Retinal pigment epithelial cell (primary cell): ENCODE data around the gene MAP3K6.
A peak's percentile ranks its signal among the peaks of the same experiment; 100 is the strongest.

Experiments
- DNase-seq: peaks from one replicate; pipeline ENCODE4 v3.0.0-alpha.2; 2010; ENCODE audit warnings: low read depth
- H3K4me3 ChIP-seq: 2 replicates; pipeline ENCODE4 v1.5.1; 2011; ENCODE audit warnings: mild to moderate bottlenecking, low read length, control low read depth, moderate library complexity
- TF ChIP-seq, protein P1 (sequence below): conservative IDR thresholded peaks from 2 replicates; pipeline ENCODE4 v1.5.1; 2011; ENCODE audit warnings: low read depth, low read length, control low read depth, inconsistent platforms

The MAP3K6 gene

DNA sequence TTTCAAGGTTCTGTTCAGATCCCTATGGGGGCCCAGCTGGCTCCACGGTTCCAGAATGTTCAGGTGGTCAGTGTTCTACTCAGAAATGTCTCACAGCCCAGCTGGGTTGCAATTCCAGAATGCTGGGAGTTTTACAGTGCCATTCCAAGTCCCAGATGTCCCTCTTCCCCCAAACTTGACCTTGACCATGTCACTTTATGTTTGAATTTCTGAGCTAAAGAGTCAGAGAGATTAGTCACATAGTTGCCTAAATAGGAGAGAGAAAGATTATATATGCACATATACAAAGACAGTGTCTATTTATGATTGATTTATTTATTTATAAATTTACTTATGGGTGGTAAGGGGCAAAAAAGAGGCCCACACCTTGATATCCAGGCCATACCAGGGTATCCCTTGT lies 28.2 kb upstream of the MAP3K6 start:
- no peak overlapping the region for H3K4me3 ChIP-seq
- DNase-seq = no peak
- TF ChIP-seq, protein P1, sequence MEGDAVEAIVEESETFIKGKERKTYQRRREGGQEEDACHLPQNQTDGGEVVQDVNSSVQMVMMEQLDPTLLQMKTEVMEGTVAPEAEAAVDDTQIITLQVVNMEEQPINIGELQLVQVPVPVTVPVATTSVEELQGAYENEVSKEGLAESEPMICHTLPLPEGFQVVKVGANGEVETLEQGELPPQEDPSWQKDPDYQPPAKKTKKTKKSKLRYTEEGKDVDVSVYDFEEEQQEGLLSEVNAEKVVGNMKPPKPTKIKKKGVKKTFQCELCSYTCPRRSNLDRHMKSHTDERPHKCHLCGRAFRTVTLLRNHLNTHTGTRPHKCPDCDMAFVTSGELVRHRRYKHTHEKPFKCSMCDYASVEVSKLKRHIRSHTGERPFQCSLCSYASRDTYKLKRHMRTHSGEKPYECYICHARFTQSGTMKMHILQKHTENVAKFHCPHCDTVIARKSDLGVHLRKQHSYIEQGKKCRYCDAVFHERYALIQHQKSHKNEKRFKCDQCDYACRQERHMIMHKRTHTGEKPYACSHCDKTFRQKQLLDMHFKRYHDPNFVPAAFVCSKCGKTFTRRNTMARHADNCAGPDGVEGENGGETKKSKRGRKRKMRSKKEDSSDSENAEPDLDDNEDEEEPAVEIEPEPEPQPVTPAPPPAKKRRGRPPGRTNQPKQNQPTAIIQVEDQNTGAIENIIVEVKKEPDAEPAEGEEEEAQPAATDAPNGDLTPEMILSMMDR = no peak

DNA sequence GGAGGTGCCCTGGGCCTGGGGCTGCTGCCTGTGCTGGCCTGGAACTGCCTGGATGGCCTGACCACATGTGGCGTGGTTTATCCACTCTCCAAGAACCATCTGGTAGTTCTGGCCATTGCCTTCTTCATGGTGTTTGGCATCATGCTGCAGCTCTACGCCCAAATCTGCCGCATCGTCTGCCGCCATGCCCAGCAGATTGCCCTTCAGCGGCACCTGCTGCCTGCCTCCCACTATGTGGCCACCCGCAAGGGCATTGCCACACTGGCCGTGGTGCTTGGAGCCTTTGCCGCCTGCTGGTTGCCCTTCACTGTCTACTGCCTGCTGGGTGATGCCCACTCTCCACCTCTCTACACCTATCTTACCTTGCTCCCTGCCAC lies 27.5 kb upstream of the MAP3K6 start:
- TF ChIP-seq, protein P1 = no peak
- no peak for DNase-seq
- no peak overlapping the region for H3K4me3 ChIP-seq

DNA sequence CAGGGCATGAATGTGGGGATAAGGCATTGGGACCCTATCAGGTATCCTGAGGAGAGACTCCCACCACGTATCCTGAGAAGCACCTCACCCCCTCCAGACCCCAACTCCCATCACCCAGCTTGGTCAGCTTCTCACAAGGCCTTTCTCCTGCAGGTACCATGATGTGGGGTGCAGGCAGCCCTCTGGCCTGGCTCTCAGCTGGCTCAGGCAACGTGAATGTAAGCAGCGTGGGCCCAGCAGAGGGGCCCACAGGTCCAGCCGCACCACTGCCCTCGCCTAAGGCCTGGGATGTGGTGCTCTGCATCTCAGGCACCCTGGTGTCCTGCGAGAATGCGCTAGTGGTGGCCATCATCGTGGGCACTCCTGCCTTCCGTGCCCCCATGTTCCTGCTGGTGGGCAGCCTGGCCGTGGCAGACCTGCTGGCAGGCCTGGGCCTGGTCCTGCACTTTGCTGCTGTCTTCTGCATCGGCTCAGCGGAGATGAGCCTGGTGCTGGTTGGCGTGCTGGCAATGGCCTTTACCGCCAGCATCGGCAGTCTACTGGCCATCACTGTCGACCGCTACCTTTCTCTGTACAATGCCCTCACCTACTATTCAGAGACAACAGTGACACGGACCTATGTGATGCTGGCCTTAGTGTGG lies 27.0 kb upstream of the MAP3K6 start:
- DNase-seq = no peak
- TF ChIP-seq, protein P1 = no peak
- H3K4me3 ChIP-seq = no peak overlapping the region

DNA sequence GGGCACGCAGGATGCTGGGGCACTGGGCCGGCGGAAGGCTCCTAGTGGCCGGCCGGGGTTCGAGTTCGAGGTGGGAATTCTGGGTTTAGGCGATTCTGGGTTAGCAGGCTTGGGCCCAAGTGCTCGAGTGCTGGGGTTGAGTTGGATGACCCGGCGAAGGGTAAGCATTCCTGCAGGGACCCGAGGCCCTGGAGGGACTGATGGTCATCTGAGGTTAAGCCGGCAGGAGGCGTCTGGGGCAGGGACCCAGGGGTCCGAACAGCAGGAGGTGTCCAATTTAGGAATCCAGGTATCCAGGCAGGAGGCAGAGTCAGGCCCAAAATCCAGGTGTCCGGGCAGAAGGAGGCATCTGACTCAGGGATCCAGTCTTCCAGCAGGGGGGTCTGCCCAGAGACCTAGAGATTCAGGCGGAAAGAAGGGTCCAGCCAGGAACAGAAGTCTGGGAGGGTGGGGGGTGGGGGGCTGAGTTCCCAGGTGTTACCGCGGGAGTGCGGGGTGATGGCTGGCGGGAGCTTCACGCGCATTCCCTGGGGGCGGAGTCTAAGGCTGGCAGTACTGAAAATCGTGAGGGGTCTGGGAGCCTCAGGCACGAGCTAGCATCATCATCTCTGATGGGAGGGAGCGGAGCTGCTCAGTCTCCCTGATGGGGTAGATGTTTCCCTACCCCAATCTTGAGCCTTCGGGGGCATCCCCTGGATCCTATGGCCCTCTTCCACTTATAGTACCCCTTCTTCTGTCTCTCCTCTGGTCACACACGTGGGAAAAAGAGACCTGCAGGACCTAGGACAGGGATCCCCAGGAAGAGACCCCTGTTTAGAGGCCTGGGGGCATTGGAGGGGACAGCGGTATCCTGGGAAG lies 26.2 kb upstream of the MAP3K6 start:
- H3K4me3 ChIP-seq = peak overlapping the region; percentile 83
- TF ChIP-seq, protein P1 = peak; percentile 50
- no peak for DNase-seq

DNA sequence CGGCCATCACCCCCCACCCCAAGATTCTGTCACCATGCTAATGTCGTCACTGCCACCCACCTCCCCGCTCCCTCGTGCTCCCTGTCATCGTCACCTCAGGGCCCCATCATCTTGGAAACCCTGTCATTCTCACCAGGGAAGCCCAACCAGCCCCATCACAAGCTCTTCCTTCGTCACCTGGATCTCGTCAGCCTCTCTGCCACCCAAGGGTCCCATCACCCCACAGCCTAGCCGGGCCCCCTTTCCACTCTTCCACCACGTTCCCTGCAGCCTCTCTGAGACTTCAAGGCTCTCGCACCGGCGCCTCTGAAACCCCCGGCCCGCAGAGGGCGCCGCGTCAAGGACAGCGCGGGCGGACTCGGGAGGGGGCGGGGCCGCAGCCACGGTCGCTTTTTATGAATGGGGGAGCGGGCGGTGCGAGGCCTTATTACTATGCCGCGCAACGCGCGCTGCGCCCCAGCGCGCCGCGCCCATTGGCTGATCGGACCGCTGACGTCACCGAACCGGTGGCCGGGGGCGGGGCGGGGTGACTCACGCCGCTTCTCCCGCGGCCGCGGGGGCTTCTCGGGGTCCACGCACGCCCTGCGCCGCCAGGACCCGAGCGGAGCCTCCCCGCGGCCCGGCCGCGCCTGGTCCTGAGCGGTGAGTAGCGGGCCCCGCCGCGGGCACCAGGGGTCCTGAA lies 25.5 kb upstream of the MAP3K6 start, which contains the start of gene GPR3:
GPR3 (plus strand) TSS at position 527 of the 682 bp plus-strand sequence. CDS start 1,177 bp downstream, outside the sequence.
- TF ChIP-seq, protein P1 = peak; percentile 59
- H3K4me3 ChIP-seq = peak within 1 kb of the TSS; percentile 83
- peak; percentile 62 for DNase-seq

DNA sequence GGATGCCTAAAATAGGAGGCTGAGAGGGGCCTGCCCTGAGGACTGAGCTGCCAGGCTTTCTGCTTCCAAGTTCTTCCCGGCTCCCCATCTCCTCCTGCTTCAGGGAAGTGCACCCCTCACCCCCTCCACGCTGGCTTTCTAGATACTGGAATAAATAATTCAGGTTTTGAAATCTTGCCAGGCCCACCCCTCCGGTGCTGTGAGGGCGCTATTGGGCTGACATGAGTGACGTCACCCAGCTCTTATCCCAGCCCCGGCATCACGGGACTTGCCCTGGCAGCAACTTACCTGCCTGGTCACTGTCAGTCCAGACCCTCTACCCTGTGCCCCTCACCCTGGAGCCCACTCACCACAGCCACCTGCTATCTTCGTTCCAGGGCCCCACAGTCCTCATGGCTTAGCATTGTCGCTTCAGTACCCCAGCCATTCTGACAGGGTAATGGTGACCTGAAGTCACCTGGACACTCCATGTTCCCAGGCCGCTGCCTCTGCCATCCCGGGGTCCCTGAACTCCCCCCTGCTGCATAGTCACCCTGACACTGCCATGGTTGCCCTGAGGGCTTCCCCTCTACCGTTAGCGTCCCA lies 24.8 kb upstream of the MAP3K6 start:
- peak; percentile 59 for DNase-seq
- TF ChIP-seq, protein P1 = peak; percentile 10
- H3K4me3 ChIP-seq = peak overlapping the region; percentile 52
